Dendritic cell treated with granulocyte-macrophage colony-stimulating factor and Interleukin-4, amounts not matched to agents 40 ng/mL and 50 ng/mL, for 4 days (primary cell): ENCODE results near the gene HELZ.
A peak's percentile ranks its signal among the peaks of the same experiment; 100 is the strongest.
"Not testable (repeated sequence)": the region's sequence is repeated elsewhere in the genome, so short reads cannot be mapped to it uniquely, and the experiment has no call there.

Source experiments
- H3K27ac Mint-ChIP-seq: one replicate; pipeline ENCODE4 v1.8.0; 2022; ENCODE audit warnings: mild to moderate bottlenecking, mixed read lengths
- H3K27me3 Mint-ChIP-seq: one replicate; pipeline ENCODE4 v1.8.0; 2022; ENCODE audit warnings: mild to moderate bottlenecking, mixed read lengths
- H3K36me3 Mint-ChIP-seq: one replicate; pipeline ENCODE4 v1.8.0; 2022; ENCODE audit warnings: low read depth, mixed read lengths
- H3K4me1 Mint-ChIP-seq: one replicate; pipeline ENCODE4 v1.8.0; 2022; ENCODE audit warnings: low read depth, mixed read lengths
- H3K4me3 Mint-ChIP-seq: one replicate; pipeline ENCODE4 v1.8.0; 2022; ENCODE audit warnings: mild to moderate bottlenecking, moderate library complexity, mixed read lengths
- H3K9me3 Mint-ChIP-seq: one replicate; pipeline ENCODE4 v1.8.0; 2022; ENCODE audit warnings: mixed read lengths
- intact Hi-C: fragments of 100-400 bp; cut with micrococcal nuclease; formaldehyde crosslinking; loops from one replicate; pipeline ENCODE4 v1.15.0; 2022

Gene HELZ

DNA sequence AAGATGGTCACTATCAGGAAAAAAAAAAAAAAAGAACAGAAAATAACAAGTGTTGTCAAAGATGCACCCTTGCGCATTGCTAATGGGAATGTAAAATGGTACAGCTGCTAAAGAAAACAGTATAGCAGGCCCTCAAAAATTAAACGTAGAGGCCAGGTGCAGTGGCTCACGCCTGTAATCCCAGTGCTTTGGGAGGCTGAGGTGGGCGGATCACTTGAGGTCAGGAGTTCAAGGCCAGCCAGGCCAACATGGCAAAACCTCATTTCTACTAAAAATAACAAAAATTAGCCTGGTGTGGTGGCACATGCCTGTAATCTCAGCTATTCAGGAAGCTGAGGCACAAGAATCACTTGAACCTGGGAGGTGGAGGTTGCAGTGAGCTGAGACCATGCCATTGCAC, 6.6 kb upstream of the HELZ start:
- H3K9me3 Mint-ChIP-seq, H3K36me3 Mint-ChIP-seq, H3K27me3 Mint-ChIP-seq, H3K4me3 Mint-ChIP-seq, H3K27ac Mint-ChIP-seq, intact Hi-C loops: not testable (repeated sequence)
- peaks cover 22% of the 10 kb centered on the region for H3K4me1 Mint-ChIP-seq

DNA sequence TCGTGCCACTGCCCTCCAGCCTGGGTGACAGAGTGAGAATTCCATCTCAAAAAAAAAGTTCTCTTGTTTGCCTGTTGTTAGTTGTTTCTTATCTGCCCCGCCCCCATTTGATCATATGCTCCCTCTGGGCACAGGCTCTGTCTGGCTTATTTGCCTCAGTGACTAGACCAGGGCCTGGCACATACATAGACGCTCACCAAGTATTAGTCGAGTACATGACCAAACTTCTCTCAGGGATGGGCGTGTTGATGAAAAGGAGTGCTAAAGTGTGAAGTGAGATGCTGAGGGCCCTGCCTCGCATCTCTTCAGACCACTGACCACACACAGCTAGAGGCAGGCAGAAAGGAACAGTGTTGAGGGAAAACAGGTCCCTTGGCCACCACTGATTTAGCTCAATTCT, 3.3 kb upstream of the HELZ start:
- Mint-ChIP-seq H3K27ac (peak overlapping the region; percentile 19), H3K4me3 (no peak overlapping the region), H3K9me3 (no peaks in the 10 kb centered on the region)

DNA sequence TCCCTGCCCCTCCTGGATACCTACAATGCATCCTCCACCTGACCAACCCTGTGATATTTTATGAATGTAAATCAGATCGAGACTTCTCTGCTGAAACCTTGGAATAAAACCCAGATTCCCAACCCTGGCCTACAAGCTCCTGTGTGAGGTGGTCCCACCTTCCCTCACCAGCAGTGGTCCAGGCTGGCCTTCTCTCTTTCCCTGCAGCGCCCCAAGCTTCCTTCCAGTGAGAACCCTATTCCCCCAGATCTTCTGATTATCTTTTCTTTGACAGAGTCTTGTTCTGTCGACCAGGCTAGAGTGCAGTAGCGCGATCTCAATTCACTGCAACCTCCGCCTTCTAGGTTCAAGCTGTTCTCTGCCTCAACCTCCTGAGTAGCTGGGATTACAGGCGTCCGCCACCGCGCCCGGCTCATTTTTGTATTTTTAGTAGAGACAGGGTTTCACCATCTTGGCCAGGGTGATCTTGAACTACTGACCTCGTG, 2.5 kb upstream of the HELZ start:
- Mint-ChIP-seq H3K27me3 (peaks cover 6% of the 10 kb centered on the region), H3K4me3 (no peak overlapping the region), H3K36me3 (peaks cover 12% of the 10 kb centered on the region), H3K9me3 (no peaks in the 10 kb centered on the region), H3K4me1 (peaks cover 34% of the 10 kb centered on the region), H3K27ac (no peak overlapping the region)
- intact Hi-C loops, result loop anchor here (10.0 kb wide), 1 partner anchor 97 kb away; no protein-coding TSS in a partner anchor

More for the DNA sequence above, 3.3 kb upstream of the HELZ start:
- Mint-ChIP-seq H3K4me1 (peaks cover 30% of the 10 kb centered on the region), H3K36me3 (peaks cover 12% of the 10 kb centered on the region), H3K27me3 (peaks cover 6% of the 10 kb centered on the region)
- intact Hi-C loops, result loop anchor here (10.0 kb wide), 1 partner anchor 97 kb away; no protein-coding TSS in a partner anchor

DNA sequence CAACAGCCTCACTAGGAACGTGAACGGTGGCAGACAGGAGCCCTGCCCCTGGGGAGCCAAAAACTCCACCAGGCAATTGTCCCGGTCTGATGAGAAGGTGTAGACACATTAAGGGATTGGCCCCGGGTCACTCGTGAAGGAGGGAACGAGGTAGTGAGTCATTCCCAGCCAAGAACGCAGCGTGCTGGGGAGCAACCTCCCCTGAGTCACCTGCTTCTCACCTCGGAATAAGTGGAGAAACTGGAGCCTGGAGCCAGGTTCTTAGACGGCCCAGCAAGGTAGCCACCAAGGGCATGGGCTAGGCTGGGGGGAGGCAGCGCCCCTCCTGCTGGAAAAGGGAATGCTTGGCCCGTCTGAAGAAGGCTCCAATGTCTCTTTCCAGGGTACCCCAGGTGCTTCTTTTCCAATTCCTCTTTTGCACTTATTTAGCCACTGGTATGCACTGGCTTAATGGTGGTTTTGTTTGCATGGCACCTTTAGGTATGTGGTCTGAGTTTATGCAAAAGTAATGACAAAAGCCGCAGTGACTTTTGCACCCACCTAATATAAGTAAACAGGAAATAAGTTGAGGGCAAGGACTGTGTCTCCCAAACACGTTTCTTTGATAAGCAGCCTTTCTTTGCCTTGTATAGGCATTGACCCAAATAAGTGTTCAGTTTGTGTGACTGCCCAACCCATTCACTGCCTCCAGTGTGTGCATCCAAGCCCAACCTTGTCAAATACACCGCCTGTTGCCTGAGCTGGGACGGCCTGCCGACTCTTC, 1.8 kb upstream of the HELZ start:
- Mint-ChIP-seq H3K4me1 (peaks cover 37% of the 10 kb centered on the region), H3K27ac (peak overlapping the region; percentile 47), H3K36me3 (peaks cover 16% of the 10 kb centered on the region), H3K27me3 (peaks cover 6% of the 10 kb centered on the region), H3K9me3 (no peaks in the 10 kb centered on the region), H3K4me3 (peak overlapping the region; percentile 87)
- intact Hi-C loops, result loop anchor here (10.0 kb wide), 1 partner anchor 98 kb away; no protein-coding TSS in a partner anchor

DNA sequence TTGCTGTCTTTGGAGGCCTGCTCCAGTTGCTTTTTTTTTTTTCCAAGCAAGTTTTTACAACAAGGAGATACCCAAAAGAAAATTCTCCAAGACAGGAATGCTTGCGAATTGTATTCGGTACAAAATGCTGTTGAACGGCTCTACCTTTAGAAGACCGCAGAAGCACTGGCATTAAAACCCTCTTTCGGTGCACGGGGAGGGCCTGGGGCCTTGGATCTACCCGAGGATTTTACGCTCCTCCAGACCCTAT, 1.3 kb upstream of the HELZ start:
- Mint-ChIP-seq H3K36me3 (peaks cover 21% of the 10 kb centered on the region), H3K27ac (peak overlapping the region; percentile 47), H3K4me3 (peak overlapping the region; percentile 87), H3K4me1 (peaks cover 42% of the 10 kb centered on the region), H3K27me3 (peaks cover 6% of the 10 kb centered on the region), H3K9me3 (no peaks in the 10 kb centered on the region)
- intact Hi-C loops, result loop anchor here (10.0 kb wide), 1 partner anchor 98 kb away; no protein-coding TSS in a partner anchor

DNA sequence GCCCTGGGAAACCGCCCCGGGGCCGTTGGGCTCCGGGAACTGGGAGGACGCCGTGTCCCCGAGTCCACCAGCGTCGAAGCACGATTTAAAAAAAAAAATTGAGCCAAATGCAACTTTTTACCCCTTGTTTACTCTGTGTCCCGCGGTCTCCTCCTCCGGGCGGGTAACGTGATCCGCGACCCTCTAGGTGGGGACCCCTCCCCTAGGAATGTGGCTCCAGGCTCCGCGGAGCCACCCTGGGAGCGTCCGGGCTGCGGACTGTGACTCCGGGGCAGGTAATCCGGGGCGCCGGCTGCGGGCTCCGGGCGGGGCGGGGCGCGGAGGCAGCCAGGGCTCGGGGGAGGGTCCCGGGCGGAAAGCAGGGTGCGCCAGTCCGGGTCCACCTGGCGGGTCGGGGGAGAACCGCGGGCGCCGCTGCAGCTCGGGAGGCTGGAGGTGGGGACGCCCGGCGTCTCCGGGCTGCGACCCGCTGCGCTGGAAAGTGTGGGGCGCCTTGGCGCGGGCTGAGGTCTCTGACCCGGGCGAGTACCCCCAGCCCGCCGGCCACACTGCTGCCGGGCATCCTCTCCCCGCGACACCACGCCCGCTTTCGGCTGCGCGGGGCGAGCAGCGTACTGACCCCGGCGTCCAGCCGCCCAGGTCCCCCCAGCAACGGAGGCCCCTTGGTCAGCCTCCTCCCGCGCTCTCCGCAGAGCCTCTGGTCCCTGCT, 852 bp upstream of the HELZ start:
- peak overlapping the region; percentile 87 for H3K4me3 Mint-ChIP-seq
- H3K9me3 Mint-ChIP-seq, result no peaks in the 10 kb centered on the region
- intact Hi-C loops, result loop anchor here (2.0 to 10.0 kb wide), 2 partner anchors 47 to 99 kb away; no protein-coding TSS in a partner anchor
- peaks cover 26% of the 10 kb centered on the region for H3K36me3 Mint-ChIP-seq
- H3K4me1 Mint-ChIP-seq, result peaks cover 46% of the 10 kb centered on the region
- peak overlapping the region; percentile 86 for H3K27ac Mint-ChIP-seq
- H3K27me3 Mint-ChIP-seq, result peaks cover 6% of the 10 kb centered on the region

DNA sequence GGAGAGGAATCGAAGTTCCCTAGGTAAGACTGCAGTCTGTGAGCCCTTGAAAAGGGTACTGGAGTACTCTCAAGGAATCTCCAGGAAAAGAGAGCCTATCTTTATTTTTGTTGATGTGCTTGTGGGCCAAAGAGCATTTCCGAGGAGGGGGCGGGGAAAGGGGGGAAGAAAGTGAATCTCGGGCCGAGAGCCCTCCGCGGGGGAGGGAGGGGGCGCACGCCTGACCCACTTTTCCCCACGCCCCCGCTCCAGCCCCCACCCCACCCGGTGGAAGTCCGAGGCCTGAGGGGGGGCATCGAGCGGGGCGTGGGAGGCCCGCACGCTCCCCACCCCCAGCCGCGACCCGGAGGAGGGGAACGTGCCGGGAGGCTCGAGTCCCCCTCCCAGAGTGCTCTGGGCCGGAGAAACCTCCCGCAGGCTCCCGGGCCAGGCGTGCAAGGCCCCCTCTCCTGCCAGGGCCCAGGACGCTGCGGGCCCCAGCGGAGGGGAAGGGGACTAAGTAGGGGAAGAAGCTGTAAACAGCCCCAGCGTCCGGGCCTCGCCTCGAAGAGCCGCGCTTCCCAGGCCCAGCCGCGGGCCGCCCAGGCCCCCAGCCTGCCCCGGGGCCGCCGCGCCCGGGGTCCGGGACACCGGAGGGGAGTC, 444 bp downstream of the HELZ start:
- peak overlapping the region; percentile 86 for H3K27ac Mint-ChIP-seq
- peaks cover 54% of the 10 kb centered on the region for H3K4me1 Mint-ChIP-seq
- peaks cover 6% of the 10 kb centered on the region for H3K27me3 Mint-ChIP-seq
- no peaks in the 10 kb centered on the region for H3K9me3 Mint-ChIP-seq
- peak overlapping the region; percentile 87 for H3K4me3 Mint-ChIP-seq
- peaks cover 34% of the 10 kb centered on the region for H3K36me3 Mint-ChIP-seq
- intact Hi-C loops, result loop anchor here (2.0 to 10.0 kb wide), 2 partner anchors 48 to 100 kb away; no protein-coding TSS in a partner anchor

DNA sequence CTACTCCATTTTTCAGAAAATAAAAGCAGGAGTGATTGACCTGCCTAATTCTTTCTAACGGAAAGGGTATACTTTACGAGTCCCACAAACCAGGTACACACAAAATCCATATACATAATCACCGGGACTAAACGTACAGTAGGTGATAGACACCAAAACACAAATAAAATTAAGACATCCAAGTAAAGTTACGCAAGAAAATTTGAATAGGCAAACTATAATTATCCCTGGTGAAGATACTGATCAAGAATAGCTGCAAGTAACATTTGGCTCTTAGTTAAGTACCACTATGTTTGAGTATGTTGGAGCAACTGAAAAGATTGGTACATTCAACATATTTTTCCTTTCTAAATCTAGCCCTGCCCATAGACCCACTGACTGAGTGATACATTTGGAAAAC, 1.7 kb downstream of the HELZ start:
- intact Hi-C loops, result loop anchor here (10.0 kb wide), 1 partner anchor 102 kb away; no protein-coding TSS in a partner anchor
- Mint-ChIP-seq H3K27ac (no peak overlapping the region), H3K4me3 (peak overlapping the region; percentile 87), H3K4me1 (peaks cover 51% of the 10 kb centered on the region), H3K36me3 (peaks cover 46% of the 10 kb centered on the region), H3K27me3 (peaks cover 6% of the 10 kb centered on the region), H3K9me3 (no peaks in the 10 kb centered on the region)

DNA sequence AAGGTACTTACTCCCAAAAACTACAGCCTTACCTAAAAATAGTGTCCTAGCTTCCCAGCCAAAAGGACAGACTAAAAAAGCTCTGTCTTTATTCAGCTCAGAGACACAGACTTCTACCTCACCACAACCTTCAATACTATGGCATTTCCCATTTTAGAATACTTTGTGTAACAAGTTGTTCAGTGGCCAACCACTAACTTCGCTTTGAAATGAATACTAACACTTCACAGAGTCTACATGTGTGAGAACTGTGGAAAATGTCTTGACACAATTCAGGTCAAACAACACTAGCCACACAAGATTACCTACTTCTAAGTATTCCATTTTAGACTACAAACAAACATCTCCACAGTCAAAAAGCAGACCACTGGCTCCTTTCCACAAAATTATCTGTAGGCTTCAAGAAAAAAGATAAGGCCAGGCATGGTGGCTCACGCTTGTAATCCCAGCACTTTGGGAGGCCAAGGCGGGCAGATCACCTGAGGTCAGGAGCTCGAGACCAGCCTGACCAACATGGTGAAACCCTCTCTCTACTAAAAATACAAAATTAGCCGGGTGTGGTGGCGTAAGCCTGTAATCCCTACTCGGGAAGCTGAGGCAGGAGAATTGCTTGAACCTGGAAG, 3.2 kb downstream of the HELZ start:
- H3K36me3 Mint-ChIP-seq, result peaks cover 61% of the 10 kb centered on the region
- peaks cover 41% of the 10 kb centered on the region for H3K4me1 Mint-ChIP-seq
- peaks cover 6% of the 10 kb centered on the region for H3K27me3 Mint-ChIP-seq
- peak overlapping the region; percentile 16 for H3K27ac Mint-ChIP-seq
- H3K4me3 Mint-ChIP-seq, result no peak overlapping the region
- H3K9me3 Mint-ChIP-seq, result no peaks in the 10 kb centered on the region
- intact Hi-C loops, result loop anchor here (10.0 kb wide), 1 partner anchor 103 kb away; no protein-coding TSS in a partner anchor

DNA sequence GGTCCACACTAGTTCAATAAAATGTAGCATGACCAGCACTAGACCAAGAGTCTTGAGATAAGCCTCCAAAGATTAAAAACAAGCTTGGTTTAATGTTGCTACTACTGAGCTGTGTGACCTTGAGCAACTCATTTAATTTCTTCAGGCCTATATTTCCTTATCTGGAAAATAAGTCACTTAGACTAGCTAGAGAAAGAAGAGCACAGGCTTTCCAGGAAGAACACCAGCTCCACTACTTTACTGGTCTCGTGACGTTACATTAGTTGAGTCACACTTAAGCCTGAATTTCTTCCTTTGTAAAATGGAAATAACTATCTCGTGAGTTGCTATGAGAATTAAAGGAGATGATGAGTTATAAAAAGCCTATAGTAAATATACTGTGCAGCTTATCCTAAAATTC, 5.4 kb downstream of the HELZ start:
- Mint-ChIP-seq H3K9me3 (no peaks in the 10 kb centered on the region), H3K4me3 (no peak overlapping the region), H3K4me1 (peaks cover 46% of the 10 kb centered on the region), H3K36me3 (peaks cover 71% of the 10 kb centered on the region), H3K27ac (no peak overlapping the region), H3K27me3 (no peaks in the 10 kb centered on the region)
- intact Hi-C loops, result no loop called here

DNA sequence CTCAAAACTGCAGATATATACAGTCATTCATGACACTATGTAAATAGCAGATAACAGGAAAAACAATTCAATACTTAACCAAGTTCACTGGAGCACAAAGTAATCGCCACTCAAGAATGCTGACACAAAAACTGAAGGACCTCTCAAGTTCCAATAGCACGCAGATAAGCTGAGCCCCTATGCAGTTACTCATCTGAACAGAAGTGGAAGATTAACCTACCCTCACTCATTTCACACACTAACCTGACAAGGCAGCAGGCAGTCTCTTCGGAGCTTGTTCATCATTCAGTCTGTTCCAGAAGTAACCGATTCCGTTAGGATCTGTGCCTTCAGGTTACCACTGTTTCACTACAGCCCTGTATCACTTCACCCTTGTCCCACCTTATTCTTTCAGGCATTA, 6.0 kb downstream of the HELZ start:
- H3K36me3 Mint-ChIP-seq, result peaks cover 73% of the 10 kb centered on the region
- peaks cover 47% of the 10 kb centered on the region for H3K4me1 Mint-ChIP-seq

DNA sequence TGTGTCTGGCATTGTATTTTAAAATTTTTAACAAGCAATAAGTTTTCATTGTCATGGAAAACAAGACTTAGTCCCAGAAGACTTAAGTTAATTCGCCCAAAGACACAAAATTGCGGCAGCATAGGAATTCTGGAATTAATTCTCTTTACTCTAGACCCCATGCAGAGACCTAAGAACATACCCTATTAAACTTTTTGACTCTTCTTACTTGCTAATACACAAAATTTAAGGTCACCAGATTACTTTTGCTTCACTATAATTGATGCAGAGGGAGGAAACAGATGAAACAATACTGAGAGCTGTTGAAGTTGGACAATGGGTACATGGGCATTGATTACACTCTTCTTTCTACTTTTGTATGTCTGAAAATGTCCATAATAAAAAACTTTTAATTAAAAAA, 12.6 kb downstream of the HELZ start:
- Mint-ChIP-seq H3K27ac (no peak overlapping the region), H3K9me3 (no peaks in the 10 kb centered on the region), H3K4me3 (no peak overlapping the region), H3K36me3 (peaks cover 79% of the 10 kb centered on the region), H3K27me3 (no peaks in the 10 kb centered on the region), H3K4me1 (peaks cover 27% of the 10 kb centered on the region)
- intact Hi-C loops, result no loop called here

More for the DNA sequence above, 6.0 kb downstream of the HELZ start:
- no peak overlapping the region for H3K4me3 Mint-ChIP-seq
- no peaks in the 10 kb centered on the region for H3K27me3 Mint-ChIP-seq
- no peaks in the 10 kb centered on the region for H3K9me3 Mint-ChIP-seq
- intact Hi-C loops, result no loop called here
- peak overlapping the region; percentile 17 for H3K27ac Mint-ChIP-seq

DNA sequence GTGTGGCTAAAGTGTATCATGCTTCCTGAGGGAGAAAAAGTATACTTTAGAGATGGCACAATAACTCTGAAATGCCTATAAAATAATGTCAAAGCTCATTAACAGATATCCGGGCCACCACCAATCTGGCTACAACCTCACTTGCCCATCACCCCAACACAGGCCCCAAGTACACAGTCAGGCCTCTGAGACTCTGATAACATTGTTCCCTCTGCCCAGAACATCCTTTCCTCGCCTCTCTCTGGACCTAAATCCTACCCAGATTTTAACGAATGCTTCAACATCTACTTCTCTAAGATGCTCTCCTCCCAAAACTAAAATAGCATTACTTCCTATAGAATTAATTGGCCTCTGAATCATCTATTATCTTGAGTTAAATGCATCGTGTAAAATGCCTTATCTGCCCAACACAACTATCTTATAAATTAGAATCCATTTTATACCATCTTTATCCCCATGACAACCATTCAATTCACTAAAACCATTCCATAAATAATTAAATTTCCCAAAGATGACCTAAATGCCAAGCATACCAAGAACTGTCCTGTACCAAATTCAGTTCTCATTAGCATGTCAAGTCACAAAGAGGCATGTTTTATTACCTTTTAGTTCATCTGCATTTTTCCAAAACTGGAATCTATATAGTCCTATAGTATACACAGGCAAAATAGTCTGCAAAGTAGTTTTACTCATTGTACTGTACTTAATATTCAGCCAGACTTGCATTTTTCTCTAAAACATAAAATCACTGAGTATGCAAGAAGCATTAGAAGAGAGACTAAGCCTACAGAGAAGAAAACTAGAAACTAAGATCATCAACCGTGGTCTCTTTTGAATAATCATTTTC, 15.7 kb downstream of the HELZ start:
- Mint-ChIP-seq H3K9me3 (no peaks in the 10 kb centered on the region), H3K36me3 (peaks cover 83% of the 10 kb centered on the region), H3K27ac (no peak overlapping the region)

More for the DNA sequence above, 15.7 kb downstream of the HELZ start:
- intact Hi-C loops, result no loop called here
- Mint-ChIP-seq H3K27me3 (no peaks in the 10 kb centered on the region), H3K4me3 (no peak overlapping the region), H3K4me1 (peaks cover 25% of the 10 kb centered on the region)
